ENCODE data around the gene NPLOC4. TPM values are rescaled to one million over a fixed set of nuclear protein-coding genes. Genes with fewer than 3 reads are reported as not detected.
A peak's percentile ranks its signal among the peaks of the same experiment; 100 is the strongest.

Gene NPLOC4
- total RNA-seq, 1 donor from 2014 or later, result 87.5 TPM

- no peaks in the 10 kb centered on the region for H3K36me3 ChIP-seq
- TF ChIP-seq CTCF (IDR thresholded peaks at IDR 0.05; ENCODE audit: borderline replicate concordance), result no peak
- no peaks in the 10 kb centered on the region for H3K9me3 ChIP-seq (replicated peaks)
- H3K27ac ChIP-seq (replicated peaks), result no peak overlapping the region
- H3K4me1 ChIP-seq, result peaks cover 10% of the 10 kb centered on the region
- H3K4me3 ChIP-seq, result no peak overlapping the region
- DNase-seq, result no peak
- intact Hi-C loops (cut with micrococcal nuclease), result no loop called here
- peaks cover 61% of the 10 kb centered on the region for H3K27me3 ChIP-seq (ENCODE audit: low read depth)
These were observed 16.2 kb upstream of the NPLOC4 start for GRCh38 chr17:81652906-81653771.

- peaks cover 4% of the 10 kb centered on the region for H3K4me1 ChIP-seq
- no peaks in the 10 kb centered on the region for H3K9me3 ChIP-seq (replicated peaks)
- intact Hi-C loops (cut with micrococcal nuclease), result no loop called here
- peaks cover 75% of the 10 kb centered on the region for H3K27me3 ChIP-seq (ENCODE audit: low read depth)
- no peaks in the 10 kb centered on the region for H3K36me3 ChIP-seq
- no peak for TF ChIP-seq CTCF (IDR thresholded peaks at IDR 0.05; ENCODE audit: borderline replicate concordance)
- no peak overlapping the region for H3K27ac ChIP-seq (replicated peaks)
- H3K4me3 ChIP-seq, result no peak overlapping the region
- DNase-seq, result no peak
These were observed 14.8 kb upstream of the NPLOC4 start for GRCh38 chr17:81651692-81652091.

GRCh38 chr17:81650951-81651350 is 14.0 kb upstream of the NPLOC4 start:
- Histone ChIP-seq H3K4me1 (no peaks in the 10 kb centered on the region), H3K27me3 (ENCODE audit: low read depth) (peaks cover 79% of the 10 kb centered on the region), H3K4me3 (no peak overlapping the region), H3K9me3 (replicated peaks) (no peaks in the 10 kb centered on the region), H3K27ac (replicated peaks) (no peak overlapping the region), H3K36me3 (no peaks in the 10 kb centered on the region)
- no peak for DNase-seq
- intact Hi-C loops (cut with micrococcal nuclease), result no loop called here
- TF ChIP-seq CTCF (IDR thresholded peaks at IDR 0.05; ENCODE audit: borderline replicate concordance), result no peak

- H3K4me1 ChIP-seq, result no peaks in the 10 kb centered on the region
- peaks cover 72% of the 10 kb centered on the region for H3K27me3 ChIP-seq (ENCODE audit: low read depth)
- DNase-seq, result no peak
- H3K4me3 ChIP-seq, result no peak overlapping the region
- H3K9me3 ChIP-seq (replicated peaks), result no peaks in the 10 kb centered on the region
- H3K36me3 ChIP-seq, result no peaks in the 10 kb centered on the region
- H3K27ac ChIP-seq (replicated peaks), result no peak overlapping the region
- TF ChIP-seq CTCF (IDR thresholded peaks at IDR 0.05; ENCODE audit: borderline replicate concordance), result no peak
- intact Hi-C loops (cut with micrococcal nuclease), result no loop called here
These were observed 11.8 kb upstream of the NPLOC4 start for GRCh38 chr17:81648707-81649085.

- H3K4me3 ChIP-seq, result peak overlapping the region; percentile 30
These were observed 11.2 kb upstream of the NPLOC4 start for GRCh38 chr17:81648013-81648706.

More at GRCh38 chr17:81648013-81648706, 11.2 kb upstream of the NPLOC4 start:
- DNase-seq, result no peak
- Histone ChIP-seq H3K36me3 (no peaks in the 10 kb centered on the region), H3K4me1 (no peaks in the 10 kb centered on the region), H3K27ac (replicated peaks) (no peak overlapping the region), H3K27me3 (ENCODE audit: low read depth) (peaks cover 66% of the 10 kb centered on the region), H3K9me3 (replicated peaks) (no peaks in the 10 kb centered on the region)
- intact Hi-C loops (cut with micrococcal nuclease), result no loop called here
- no peak for TF ChIP-seq CTCF (IDR thresholded peaks at IDR 0.05; ENCODE audit: borderline replicate concordance)
